T-helper 1 cell treated with Interleukin-12 subunit alpha and Interleukin-12 subunit beta and Interleukin-4 antibody, amounts not matched to agents 30 ng/mL and 1 ng/mL, for 36 hours (primary cell): ENCODE measurements around the gene ULK4. TPM values are rescaled to one million over a fixed set of nuclear protein-coding genes. Genes with fewer than 3 reads are reported as not detected.
"Not testable (repeated sequence)": the region's sequence is repeated elsewhere in the genome, so short reads cannot be mapped to it uniquely, and the experiment has no call there.

Source experiments
- intact Hi-C: fragments of 100-400 bp; cut with micrococcal nuclease; formaldehyde crosslinking; loops from one replicate; pipeline ENCODE4 v1.15.1; 2024
- total RNA-seq: library from RNA; stranded (reverse); gene quantifications from 2 replicates; pipeline ENCODE4 v1.2.3, GENCODE V29; 2022

The ULK4 gene
- total RNA-seq, result 9.9 and 10.3 TPM in 2 replicates

- intact Hi-C loops, result loop anchor here (1.0 to 5.0 kb wide), 20 partner anchors 51 to 1660 kb away; partner anchors contain the start of genes ANO10, CTNNB1, EIF1B and HIGD1A
Measured at GRCh38 chr3:41961751-41962679, at the start of gene ULK4. TSS of gene ULK4 (minus strand) at chr3:41962103. CDS start at chr3:41954759, 7,344 bp downstream.

- intact Hi-C loops, result loop anchor here (5.0 kb wide), 3 partner anchors 492 to 1488 kb away; partner anchors contain the start of genes SEC22C, VIPR1 and ZNF621
Measured at GRCh38 chr3:42010530-42010929, 48.6 kb upstream of the ULK4 start.

- intact Hi-C loops, result no loop called here
Measured at GRCh38 chr3:42009456-42009855, 47.6 kb upstream of the ULK4 start.

- intact Hi-C loops, result no loop called here
Measured at GRCh38 chr3:42007785-42008184, 45.9 kb upstream of the ULK4 start.

- intact Hi-C loops, result no loop called here
Measured at GRCh38 chr3:42005401-42005800, 43.5 kb upstream of the ULK4 start.

- intact Hi-C loops, result no loop called here
Measured at GRCh38 chr3:42002790-42003189, 40.9 kb upstream of the ULK4 start.

- intact Hi-C loops, result no loop called here
Measured at GRCh38 chr3:42001777-42002176, 39.9 kb upstream of the ULK4 start.

- intact Hi-C loops, result no loop called here
Measured at GRCh38 chr3:41999909-42000308, 38.0 kb upstream of the ULK4 start.

- intact Hi-C loops, result loop anchor here (1.0 kb wide), 1 partner anchor 102 kb away; no protein-coding TSS in a partner anchor
Measured at GRCh38 chr3:41997702-41998550, 36.0 kb upstream of the ULK4 start.

- intact Hi-C loops, result no loop called here
Measured at GRCh38 chr3:41991437-41991836, 29.5 kb upstream of the ULK4 start.

GRCh38 chr3:41989518-41989917 is 27.6 kb upstream of the ULK4 start:
- intact Hi-C loops, result no loop called here

- intact Hi-C loops, result no loop called here
Measured at GRCh38 chr3:41987627-41988026, 25.7 kb upstream of the ULK4 start.

- intact Hi-C loops, result no loop called here
Measured at GRCh38 chr3:41986561-41986960, 24.7 kb upstream of the ULK4 start.

- intact Hi-C loops, result no loop called here
Measured at GRCh38 chr3:41985018-41985417, 23.1 kb upstream of the ULK4 start.

GRCh38 chr3:41983091-41983490 is 21.2 kb upstream of the ULK4 start:
- intact Hi-C loops, result not testable (repeated sequence)

GRCh38 chr3:41977401-41977800 is 15.5 kb upstream of the ULK4 start:
- intact Hi-C loops, result not testable (repeated sequence)

GRCh38 chr3:41975416-41976103 is 13.7 kb upstream of the ULK4 start:
- intact Hi-C loops, result no loop called here

- intact Hi-C loops, result no loop called here
Measured at GRCh38 chr3:41974223-41974622, 12.3 kb upstream of the ULK4 start.

- intact Hi-C loops, result no loop called here
Measured at GRCh38 chr3:41972802-41973201, 10.9 kb upstream of the ULK4 start.

- intact Hi-C loops, result no loop called here
Measured at GRCh38 chr3:41966206-41966605, 4.3 kb upstream of the ULK4 start.

GRCh38 chr3:41963823-41964222 is 1.9 kb upstream of the ULK4 start:
- intact Hi-C loops, result loop anchor here (2.0 to 5.0 kb wide), 9 partner anchors 198 to 1658 kb away; partner anchors contain the start of genes ANO10, SEC22C, SNRK and VIPR1
